MM.1S (cell line): Measurements from ENCODE around the gene SARNP.

ENCODE experiments used
- CTCF ChIP-seq: fragments of 300-600 bp; sonication (generic); IDR thresholded peaks from 2 replicates; pipeline ENCODE4 v1.5.1; 2016; ENCODE audit warnings: antibody characterized with exemption, low read length, mixed read lengths
- EZH2 ChIP-seq: fragments of 300-600 bp; sonication (generic); optimal IDR thresholded peaks from 2 replicates; pipeline ENCODE3; 2017; ENCODE audit warnings: low read depth, mild to moderate bottlenecking, antibody characterized with exemption, low read length, mixed read lengths
- EZH2phosphoT487 ChIP-seq: fragments of 300-600 bp; sonication (generic); IDR thresholded peaks from 2 replicates; pipeline ENCODE4 v1.6.1; 2018; ENCODE audit warnings: antibody characterized with exemption, low read length

DNA sequence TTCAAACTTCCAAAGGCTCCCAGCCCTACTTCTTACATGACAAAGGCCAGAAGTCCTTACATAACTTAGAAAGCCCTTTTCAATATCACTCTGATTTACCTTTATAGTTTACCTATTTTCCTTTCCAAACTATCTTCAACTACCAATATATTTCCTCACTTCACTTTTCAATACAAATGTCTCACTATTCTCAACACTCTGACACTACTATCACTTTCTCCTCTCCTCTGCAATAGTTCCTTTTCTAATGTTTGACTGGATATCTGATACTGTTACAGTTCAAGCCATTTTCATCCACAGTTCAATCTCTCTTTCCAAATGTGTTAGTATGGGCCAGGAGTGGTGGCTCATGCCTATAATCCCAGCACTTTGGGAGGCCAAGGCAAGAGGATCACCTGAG is 3.3 kb downstream of the SARNP start:
- TF ChIP-seq CTCF (no peak), EZH2 (no peak), EZH2phosphoT487 (no peak)
